GM11168 (cell line): ENCODE results near the gene TAS2R10.

Source experiments
- in situ Hi-C: fragments of 300-500 bp; cut with MboI; formaldehyde crosslinking; loops from one replicate; pipeline ENCODE4 v1.12.0; 2022; ENCODE audit warnings: low sequenced_read_pairs; ENCODE audit not compliant: unreplicated experiment

Gene TAS2R10

DNA sequence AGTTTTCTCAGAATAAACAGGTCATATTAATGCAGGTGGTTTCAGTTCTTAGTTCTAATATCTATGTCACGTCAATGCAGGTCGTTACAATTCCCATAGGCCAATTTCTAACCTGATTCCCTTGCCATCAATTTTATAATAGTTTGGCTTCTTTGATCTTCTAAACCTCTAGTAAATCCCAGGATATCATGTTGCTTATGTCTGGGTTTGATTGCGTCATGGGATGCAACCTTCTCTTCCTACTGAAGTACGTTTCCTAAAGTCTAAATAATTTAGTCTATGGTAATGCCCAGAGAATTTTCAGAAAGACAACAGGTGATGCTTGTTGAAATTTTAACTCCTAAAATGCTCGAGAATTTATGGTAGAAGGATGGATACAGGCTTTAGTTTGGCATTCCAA lies 42.9 kb downstream of the TAS2R10 start:
- in situ Hi-C loops = no loop called here

DNA sequence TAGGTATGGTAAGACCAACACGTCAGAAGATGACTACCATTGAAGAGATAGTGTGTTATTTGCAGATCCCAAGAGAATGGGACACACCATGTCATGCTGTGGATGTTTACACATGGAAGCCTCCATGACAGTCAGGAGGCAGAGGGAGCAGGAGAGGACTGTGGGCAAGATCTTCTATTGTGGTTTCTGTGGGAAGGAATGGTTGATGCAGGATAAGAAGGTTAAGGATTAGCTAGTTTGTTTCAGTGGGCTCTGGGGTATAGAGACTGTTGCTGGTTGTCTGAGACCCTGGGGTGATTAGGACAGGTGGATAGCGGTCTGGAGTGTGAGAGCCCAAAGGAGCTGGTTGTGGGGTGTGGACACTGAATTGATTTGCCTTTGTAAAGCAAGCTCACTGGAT lies 47.1 kb downstream of the TAS2R10 start:
- in situ Hi-C loops = no loop called here
